Kidney (tissue), 14 donors: ENCODE results near the gene GALNT17. TPM values are rescaled to one million over a fixed set of nuclear protein-coding genes. Genes with fewer than 3 reads are reported as not detected.
"Not testable (repeated sequence)": the region's sequence is repeated elsewhere in the genome, so short reads cannot be mapped to it uniquely, and the experiment has no call there.

Experiments used
- DNase-seq, 5 donors: peaks; one replicate each; pipeline ENCODE4 v3.0.0-alpha.2; 2013 to 2020
- FAIRE-seq: peaks from 2 replicates; lab custom pipeline; 2012; peaks lifted over from hg19 to GRCh38; lab: Jason Lieb, UNC
- H3K27ac ChIP-seq, 2 donors: one replicate each; pipeline ENCODE4 v1.7.0; 2013; ENCODE audit warnings: low read depth in 2 of 2, low read length in 2 of 2, inconsistent platforms in 1 of 2
- H3K27me3 ChIP-seq: one replicate; pipeline ENCODE4 v1.7.1; 2013; ENCODE audit warnings: low read length, inconsistent platforms; ENCODE audit not compliant: control insufficient read depth, insufficient read depth
- H3K36me3 ChIP-seq, 3 donors: one replicate each; pipeline versions ENCODE4 v1.7.0 to v1.7.1; 2013; ENCODE audit warnings: low read length in 3 of 3, control low read depth in 1 of 3, inconsistent platforms in 1 of 3; ENCODE audit not compliant: insufficient read depth in 3 of 3, control insufficient read depth in 2 of 3
- H3K4me1 ChIP-seq, 3 donors: one replicate each; pipeline versions ENCODE4 v1.7.0 to v1.7.1; 2013; ENCODE audit warnings: low read length in 3 of 3, inconsistent platforms in 1 of 3, low read depth in 1 of 3; ENCODE audit not compliant: control insufficient read depth in 2 of 3, insufficient read depth in 2 of 3
- H3K4me3 ChIP-seq, 3 donors: one replicate each; pipeline versions ENCODE4 v1.7.0 to v1.8.1; 2013; ENCODE audit warnings: low read length in 3 of 3, control low read depth in 1 of 3, inconsistent platforms in 1 of 3
- H3K9ac ChIP-seq, 3 donors: one replicate each; pipeline versions ENCODE4 v1.7.0 to v1.7.1; 2013; ENCODE audit warnings: low read length in 3 of 3, control low read depth in 1 of 3, inconsistent platforms in 1 of 3
- H3K9me3 ChIP-seq, 3 donors: one replicate each; pipeline versions ENCODE4 v1.7.0 to v1.7.1; 2013; ENCODE audit warnings: low read length in 3 of 3, control low read depth in 1 of 3, inconsistent platforms in 1 of 3; ENCODE audit not compliant: control insufficient read depth in 2 of 3, insufficient read depth in 1 of 3
- intact Hi-C: fragments of 100-400 bp; cut with DNase I; formaldehyde crosslinking; loops from one replicate; pipeline ENCODE4 v1.11.1; 2022
- polyA plus RNA-seq: library from polyadenylated mRNA; stranded (reverse); fragments of 350-450 nt; fragmentation: Illumina TruSeq; extraction: RNeasy Lipid Tissue Mini Kit (QIAGEN cat#74804); gene quantifications from one replicate; pipeline ENCODE4 v1.2.3, GENCODE V29; 2014; ENCODE audit warnings: low read depth, low replicate concordance; ENCODE audit not compliant: insufficient read depth
- total RNA-seq: library from RNA; stranded (reverse); fragmentation: NEBNext Ultra II Directional; extraction: Animal tissue kit (Norgen Biotek cat#: 25700); gene quantifications from one replicate; pipeline ENCODE4 v1.2.1, GENCODE V29; 2021
- TF ChIP-seq, protein P1 (sequence below): IDR thresholded peaks from 3 replicates; pipeline ENCODE4 v1.5.1; 2012; ENCODE audit warnings: mild to moderate bottlenecking, moderate library complexity, borderline replicate concordance; ENCODE audit not compliant: insufficient read depth; ENCODE audit errors: extremely low read depth
- donor health status: control.
- donor health status: control.
- donor health status: control.
- donor health status: control.
- donor health status: control.
- donor health status: DM: yes; HTN: yes; CAD: no.
- donor health status: Normal renal cell carcinoma (clear cell type).

GALNT17 gene
- total and polyA plus RNA-seq, 2 donors from 2014 or later, result 2.4 to 5.5 TPM

- no peaks in the 10 kb centered on the region for H3K4me1 ChIP-seq
- DNase-seq (no peak), FAIRE-seq (no peak)
- H3K27ac ChIP-seq, result no peak overlapping the region
- H3K9me3 ChIP-seq, result no peaks in the 10 kb centered on the region
- intact Hi-C loops, result no loop called here
- no peak overlapping the region for H3K4me3 ChIP-seq
- no peaks in the 10 kb centered on the region for H3K27me3 ChIP-seq
- H3K9ac ChIP-seq, result no peak overlapping the region
- TF ChIP-seq, protein P1, sequence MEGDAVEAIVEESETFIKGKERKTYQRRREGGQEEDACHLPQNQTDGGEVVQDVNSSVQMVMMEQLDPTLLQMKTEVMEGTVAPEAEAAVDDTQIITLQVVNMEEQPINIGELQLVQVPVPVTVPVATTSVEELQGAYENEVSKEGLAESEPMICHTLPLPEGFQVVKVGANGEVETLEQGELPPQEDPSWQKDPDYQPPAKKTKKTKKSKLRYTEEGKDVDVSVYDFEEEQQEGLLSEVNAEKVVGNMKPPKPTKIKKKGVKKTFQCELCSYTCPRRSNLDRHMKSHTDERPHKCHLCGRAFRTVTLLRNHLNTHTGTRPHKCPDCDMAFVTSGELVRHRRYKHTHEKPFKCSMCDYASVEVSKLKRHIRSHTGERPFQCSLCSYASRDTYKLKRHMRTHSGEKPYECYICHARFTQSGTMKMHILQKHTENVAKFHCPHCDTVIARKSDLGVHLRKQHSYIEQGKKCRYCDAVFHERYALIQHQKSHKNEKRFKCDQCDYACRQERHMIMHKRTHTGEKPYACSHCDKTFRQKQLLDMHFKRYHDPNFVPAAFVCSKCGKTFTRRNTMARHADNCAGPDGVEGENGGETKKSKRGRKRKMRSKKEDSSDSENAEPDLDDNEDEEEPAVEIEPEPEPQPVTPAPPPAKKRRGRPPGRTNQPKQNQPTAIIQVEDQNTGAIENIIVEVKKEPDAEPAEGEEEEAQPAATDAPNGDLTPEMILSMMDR, result no peak
- H3K36me3 ChIP-seq, result no peaks in the 10 kb centered on the region
These were observed 78.3 kb downstream of the GALNT17 start for GRCh38 chr7:71210220-71210619.

- H3K36me3 ChIP-seq, H3K27me3 ChIP-seq, H3K9me3 ChIP-seq, FAIRE-seq, H3K27ac ChIP-seq, H3K9ac ChIP-seq, H3K4me3 ChIP-seq, DNase-seq, H3K4me1 ChIP-seq, intact Hi-C loops: not testable (repeated sequence)
These were observed 80.5 kb downstream of the GALNT17 start for GRCh38 chr7:71212433-71212832.

GRCh38 chr7:71216211-71216610 is 84.3 kb downstream of the GALNT17 start:
- DNase-seq, result no peak
- TF ChIP-seq, protein P1, result no peak
- FAIRE-seq, result no peak
- no peak overlapping the region for H3K9ac ChIP-seq
- H3K9me3 ChIP-seq, result no peaks in the 10 kb centered on the region
- no peaks in the 10 kb centered on the region for H3K4me1 ChIP-seq
- intact Hi-C loops, result no loop called here
- H3K4me3 ChIP-seq, result no peak overlapping the region
- H3K27ac ChIP-seq, result no peak overlapping the region
- H3K36me3 ChIP-seq, result no peaks in the 10 kb centered on the region
- no peaks in the 10 kb centered on the region for H3K27me3 ChIP-seq

GRCh38 chr7:71220210-71220695 is 88.3 kb downstream of the GALNT17 start:
- no peak overlapping the region for H3K27ac ChIP-seq
- DNase-seq, result no peak
- H3K4me3 ChIP-seq, result no peak overlapping the region
- H3K9ac ChIP-seq, result no peak overlapping the region
- H3K36me3 ChIP-seq, result no peaks in the 10 kb centered on the region
- TF ChIP-seq, protein P1, result no peak
- H3K4me1 ChIP-seq, result no peaks in the 10 kb centered on the region
- H3K9me3 ChIP-seq, result no peaks in the 10 kb centered on the region
- no peaks in the 10 kb centered on the region for H3K27me3 ChIP-seq
- intact Hi-C loops, result no loop called here
- no peak for FAIRE-seq
